Mucosa of descending colon (tissue), 3 donors: ENCODE data around the gene CC2D1A. TPM values are rescaled to one million over a fixed set of nuclear protein-coding genes. Genes with fewer than 3 reads are reported as not detected.

Experiments used
- ATAC-seq: fragments of 200-7000 bp; cut with Tn5 transposase; one replicate; pipeline ENCODE4 v1.9.1; 2020; ENCODE audit warnings: mild to moderate bottlenecking, moderate library complexity
- DNase-seq, 3 donors: peaks; one replicate each; pipeline ENCODE4 v3.0.0-alpha.2; 2020
- H3K36me3 ChIP-seq: fragments of 200-600 bp; one replicate; pipeline ENCODE4 v1.8.0; 2021; ENCODE audit warnings: low read depth, mild to moderate bottlenecking
- H3K4me1 ChIP-seq: fragments of 200-600 bp; one replicate; pipeline ENCODE4 v1.8.0; 2021; ENCODE audit warnings: low read depth, mild to moderate bottlenecking
- H3K4me3 ChIP-seq: fragments of 200-600 bp; one replicate; pipeline ENCODE4 v1.8.0; 2021; ENCODE audit warnings: mild to moderate bottlenecking
- H3K9me3 ChIP-seq: fragments of 200-600 bp; one replicate; pipeline ENCODE4 v1.8.0; 2021; ENCODE audit warnings: mild to moderate bottlenecking
- CTCF ChIP-seq: fragments of 200-600 bp; IDR thresholded peaks from one replicate; pipeline ENCODE4 v1.8.0; 2022; ENCODE audit warnings: antibody characterized with exemption, mild to moderate bottlenecking
- intact Hi-C, 2 donors: fragments of 100-400 bp; cut with DNase I in 1 of 2; cut with micrococcal nuclease in 1 of 2; formaldehyde crosslinking; loops; one replicate each; pipeline versions ENCODE4 v1.11.0 to v1.11.1; 2022; cut with DNase I, micrococcal nuclease
- total RNA-seq, 3 donors: library from RNA; stranded (reverse); fragmentation: NEBNext Ultra II Directional in 2 of 3; extraction: Animal tissue kit (Norgen Biotek cat#: 25700) in 2 of 3; gene quantifications; one replicate each; pipeline versions ENCODE4 v1.2.1 to v1.2.4, GENCODE V29; 2021 to 2023
- donor health status: DM: no; HTN: no; CAD: no; lungs with moderate emphysema.
- donor health status: DM: no; HTN: no; CAD: no.
- donor health status: DM: no; HTN: yes; CAD: no.

The CC2D1A gene
- total RNA-seq, 3 donors from 2014 or later, result 68.4 to 118 (median 101) TPM

- Histone ChIP-seq H3K4me3 (peak overlapping the region; percentile 66), H3K9me3 (no peaks in the 10 kb centered on the region), H3K36me3 (peaks cover 16% of the 10 kb centered on the region), H3K4me1 (peaks cover 17% of the 10 kb centered on the region)
- intact Hi-C loops, result no loop called here
- ATAC-seq (peak; percentile 64), DNase-seq (peak; percentile 70 to 78 (median 75))
- TF ChIP-seq CTCF, result no peak
Measured at GRCh38 chr19:13952931-13953531, 47.0 kb downstream of the CC2D1A start.

DNA sequence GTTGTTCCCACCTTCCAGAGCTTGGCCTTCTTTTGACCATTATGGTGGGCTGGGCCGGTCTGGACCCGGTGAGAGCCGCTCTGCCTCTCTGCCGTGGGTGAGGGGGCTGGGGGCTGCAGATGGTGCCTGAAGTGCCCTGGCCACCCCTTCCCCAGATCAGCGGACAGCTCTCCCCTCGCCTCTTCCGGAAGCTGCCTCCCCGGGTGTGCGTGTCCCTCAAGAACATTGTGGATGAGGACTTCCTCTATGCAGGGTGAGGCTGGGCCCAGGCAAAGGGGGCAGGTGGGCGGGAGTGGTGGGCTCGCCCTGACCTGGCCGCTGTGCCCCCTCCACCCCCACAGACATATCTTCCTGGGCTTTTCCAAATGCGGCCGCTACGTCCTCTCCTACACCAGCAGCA is 48.2 kb downstream of the CC2D1A start:
- ATAC-seq, result no peak
- no peak for TF ChIP-seq CTCF
- peak in 1 of 3 donors; percentile 48 for DNase-seq
- Histone ChIP-seq H3K4me1 (peaks cover 17% of the 10 kb centered on the region), H3K36me3 (peaks cover 16% of the 10 kb centered on the region), H3K4me3 (no peak overlapping the region), H3K9me3 (no peaks in the 10 kb centered on the region)
- intact Hi-C loops, result no loop called here

DNA sequence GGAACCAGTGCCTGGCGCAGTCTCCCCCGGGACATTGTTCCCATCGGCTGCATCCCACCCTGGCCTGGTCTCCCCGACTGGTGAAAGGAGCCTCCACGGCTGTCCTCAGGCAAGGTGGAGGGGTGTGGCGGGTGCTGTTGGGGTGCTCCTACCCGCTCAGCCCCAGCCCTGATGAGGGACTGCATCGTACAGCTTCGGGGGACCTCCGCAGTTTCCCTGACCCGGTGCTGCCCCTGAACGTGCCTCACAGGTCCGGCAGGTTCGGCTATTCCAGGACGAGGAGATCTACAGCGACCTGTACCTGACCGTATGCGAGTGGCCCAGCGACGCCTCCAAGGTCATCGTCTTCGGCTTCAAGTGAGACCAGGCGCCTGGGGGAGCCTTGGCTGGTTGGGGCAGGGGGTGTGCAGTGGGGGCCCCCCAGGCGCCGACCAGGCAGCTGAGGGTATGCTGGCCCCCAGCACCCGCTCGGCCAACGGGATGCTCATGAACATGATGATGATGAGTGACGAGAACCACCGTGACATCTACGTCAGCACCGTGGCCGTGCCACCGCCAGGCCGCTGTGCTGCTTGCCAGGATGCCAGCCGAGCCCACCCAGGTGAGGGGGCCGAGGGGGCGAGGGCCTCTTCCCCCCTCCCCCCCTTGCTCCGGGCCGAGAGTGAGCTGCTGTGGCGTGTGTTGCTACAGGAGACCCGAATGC is 49.8 kb downstream of the CC2D1A start:
- H3K9me3 ChIP-seq, result no peaks in the 10 kb centered on the region
- peaks cover 17% of the 10 kb centered on the region for H3K4me1 ChIP-seq
- peaks cover 16% of the 10 kb centered on the region for H3K36me3 ChIP-seq
- ATAC-seq, result no peak
- no peak for TF ChIP-seq CTCF
- intact Hi-C loops, result no loop called here
- DNase-seq, result peak in 1 of 3 donors; percentile 52
- H3K4me3 ChIP-seq, result no peak overlapping the region

DNA sequence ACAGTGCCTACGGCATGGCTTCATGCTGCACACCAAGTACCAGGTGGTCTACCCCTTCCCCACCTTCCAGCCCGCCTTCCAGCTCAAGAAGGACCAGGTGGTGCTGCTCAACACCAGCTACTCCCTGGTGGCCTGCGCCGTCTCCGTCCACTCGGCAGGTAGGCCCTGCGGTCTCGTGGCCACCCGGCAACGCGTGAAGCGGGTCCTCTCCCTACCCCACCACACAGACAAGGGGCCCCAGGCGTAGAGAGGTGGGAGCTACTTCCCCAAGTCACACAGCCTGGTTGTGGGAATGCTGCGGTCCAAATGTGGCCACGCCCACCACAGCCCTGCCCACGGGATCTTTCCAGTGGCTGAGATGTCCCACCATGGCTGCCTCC is 50.4 kb downstream of the CC2D1A start:
- H3K9me3 ChIP-seq, result no peaks in the 10 kb centered on the region
- intact Hi-C loops, result no loop called here
- no peak for TF ChIP-seq CTCF
- peaks cover 17% of the 10 kb centered on the region for H3K4me1 ChIP-seq
- H3K4me3 ChIP-seq, result no peak overlapping the region
- ATAC-seq (no peak), DNase-seq (peak in 1 of 3 donors; percentile 46)
- peaks cover 16% of the 10 kb centered on the region for H3K36me3 ChIP-seq

DNA sequence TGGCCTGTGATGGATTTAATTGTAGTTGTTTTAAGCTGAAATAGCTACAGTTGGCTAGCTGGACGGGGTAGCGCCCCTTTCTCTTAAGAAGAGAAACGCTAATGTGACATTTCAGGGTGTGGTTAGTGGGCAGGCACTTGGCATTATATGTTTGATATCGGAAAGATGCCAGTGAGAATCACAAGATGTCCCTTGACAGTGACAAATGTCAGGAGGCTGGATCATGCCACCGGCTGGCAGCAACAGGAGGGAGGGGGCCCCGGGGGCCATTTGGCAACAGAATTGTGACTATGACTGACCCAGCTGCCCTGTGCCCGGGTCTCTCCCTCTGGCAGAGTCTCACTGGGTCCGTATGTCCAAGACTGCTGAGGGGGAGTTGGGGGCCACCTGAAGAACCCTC is 51.0 kb downstream of the CC2D1A start:
- DNase-seq, result no peak
- Histone ChIP-seq H3K9me3 (no peaks in the 10 kb centered on the region), H3K4me1 (peaks cover 13% of the 10 kb centered on the region), H3K4me3 (no peak overlapping the region), H3K36me3 (peaks cover 15% of the 10 kb centered on the region)
- no peak for ATAC-seq
- TF ChIP-seq CTCF, result no peak
- intact Hi-C loops, result no loop called here
